ENCODE results near the gene CFAP299.

CFAP299 gene

DNA sequence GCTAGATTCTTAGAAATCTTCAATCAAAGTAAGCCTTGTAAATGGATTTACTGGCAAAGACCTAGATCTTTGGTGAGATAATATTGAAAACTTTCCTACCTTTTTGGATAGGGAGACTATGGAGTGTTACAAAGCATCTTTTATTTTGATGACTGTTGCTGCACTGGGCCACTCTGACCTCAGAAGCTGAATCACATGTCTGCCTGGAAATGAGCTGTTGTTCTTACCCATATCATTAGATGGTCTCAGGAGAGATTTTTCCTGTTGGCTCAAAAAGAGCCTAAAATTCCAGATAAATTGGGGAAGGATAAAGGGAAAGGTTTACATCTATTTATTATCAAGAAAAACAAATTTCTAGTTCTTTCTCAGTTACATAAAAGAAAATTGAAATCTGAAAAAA is 567.5 kb downstream of the CFAP299 start:
- DNase-seq = no peak
- H4K8ac ChIP-seq (ENCODE audit: low read depth, low read length) = no peak overlapping the region
- H3K14ac ChIP-seq (ENCODE audit: low read length) = no peak overlapping the region
- no peaks in the 10 kb centered on the region for H3K4me1 ChIP-seq (ENCODE audit: control insufficient read depth in 1 of 2, insufficient read depth in 2 of 2, low read length in 2 of 2)
- no peak overlapping the region for H4K12ac ChIP-seq (ENCODE audit: low read depth, low read length)
- H2BK120ac ChIP-seq (ENCODE audit: insufficient read depth, low read length, poor library complexity) = no peak overlapping the region
- H3K23ac ChIP-seq (ENCODE audit: low read length) = no peak overlapping the region
- H3K4ac ChIP-seq (ENCODE audit: low read depth, low read length) = no peak overlapping the region
- no peak overlapping the region for H2AK5ac ChIP-seq (ENCODE audit: low read length)
- H3K4me3 ChIP-seq (ENCODE audit: low read depth, low read length) = no peak overlapping the region
- no peaks in the 10 kb centered on the region for H3K79me2 ChIP-seq (ENCODE audit: control insufficient read depth, insufficient read depth, low read length, poor library complexity)
- no peak overlapping the region for H2BK12ac ChIP-seq (ENCODE audit: low read length)
- no peaks in the 10 kb centered on the region for H3K27me3 ChIP-seq (ENCODE audit: insufficient read depth, low read length)
- H3K36me3 ChIP-seq (ENCODE audit: control insufficient read depth in 1 of 2, insufficient read depth in 2 of 2, low read length in 2 of 2) = no peaks in the 10 kb centered on the region
- H3K18ac ChIP-seq (ENCODE audit: low read length) = no peak overlapping the region
- H3K4me2 ChIP-seq (ENCODE audit: low read length) = no peak overlapping the region
- H3K9me3 ChIP-seq (ENCODE audit: insufficient read depth, low read depth, low read length) = peaks cover 6% of the 10 kb centered on the region
- no peak overlapping the region for H4K91ac ChIP-seq (ENCODE audit: low read depth, low read length)
- no peak overlapping the region for H3K27ac ChIP-seq (ENCODE audit: low read depth, low read length)
- H3K9ac ChIP-seq (ENCODE audit: low read length) = no peak overlapping the region
- H3K79me1 ChIP-seq (ENCODE audit: low read length) = no peaks in the 10 kb centered on the region
- no peak overlapping the region for H2AFZ ChIP-seq (ENCODE audit: insufficient read depth, low read length, poor library complexity)
- H2BK5ac ChIP-seq (ENCODE audit: low read depth, low read length, poor library complexity) = no peak overlapping the region

DNA sequence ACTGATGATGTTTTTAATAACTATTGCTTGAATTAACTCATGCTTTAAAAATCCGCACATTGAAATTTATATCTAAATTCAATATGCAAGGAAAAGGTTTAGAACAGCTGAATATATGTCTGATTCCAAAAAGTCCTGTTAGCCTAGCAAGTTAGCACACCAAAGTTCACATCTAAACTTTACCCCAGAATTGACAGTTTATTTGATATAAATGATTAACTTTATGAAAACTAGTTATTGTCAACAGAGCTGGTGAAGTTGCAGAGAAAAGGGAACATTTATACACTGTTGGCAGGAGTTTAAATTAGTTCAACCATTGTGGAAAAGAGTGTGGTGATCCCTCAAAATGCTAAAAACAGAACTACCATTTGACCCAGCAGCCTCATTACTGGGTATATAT is 574.4 kb downstream of the CFAP299 start:
- no peak overlapping the region for H4K8ac ChIP-seq (ENCODE audit: low read depth, low read length)
- no peaks in the 10 kb centered on the region for H3K4me1 ChIP-seq (ENCODE audit: control insufficient read depth in 1 of 2, insufficient read depth in 2 of 2, low read length in 2 of 2)
- H2BK12ac ChIP-seq (ENCODE audit: low read length) = no peak overlapping the region
- H4K91ac ChIP-seq (ENCODE audit: low read depth, low read length) = no peak overlapping the region
- H3K4me2 ChIP-seq (ENCODE audit: low read length) = no peak overlapping the region
- H3K9ac ChIP-seq (ENCODE audit: low read length) = no peak overlapping the region
- no peaks in the 10 kb centered on the region for H3K36me3 ChIP-seq (ENCODE audit: control insufficient read depth in 1 of 2, insufficient read depth in 2 of 2, low read length in 2 of 2)
- no peak overlapping the region for H3K4ac ChIP-seq (ENCODE audit: low read depth, low read length)
- no peaks in the 10 kb centered on the region for H3K79me2 ChIP-seq (ENCODE audit: control insufficient read depth, insufficient read depth, low read length, poor library complexity)
- H2BK5ac ChIP-seq (ENCODE audit: low read depth, low read length, poor library complexity) = no peak overlapping the region
- H2AFZ ChIP-seq (ENCODE audit: insufficient read depth, low read length, poor library complexity) = no peak overlapping the region
- no peak for DNase-seq
- no peaks in the 10 kb centered on the region for H3K27me3 ChIP-seq (ENCODE audit: insufficient read depth, low read length)
- H3K18ac ChIP-seq (ENCODE audit: low read length) = no peak overlapping the region
- H3K4me3 ChIP-seq (ENCODE audit: low read depth, low read length) = no peak overlapping the region
- H4K12ac ChIP-seq (ENCODE audit: low read depth, low read length) = no peak overlapping the region
- H3K9me3 ChIP-seq (ENCODE audit: insufficient read depth, low read depth, low read length) = peaks cover 6% of the 10 kb centered on the region
- H2AK5ac ChIP-seq (ENCODE audit: low read length) = no peak overlapping the region
- no peak overlapping the region for H3K14ac ChIP-seq (ENCODE audit: low read length)
- H3K79me1 ChIP-seq (ENCODE audit: low read length) = no peaks in the 10 kb centered on the region
- no peak overlapping the region for H2BK120ac ChIP-seq (ENCODE audit: insufficient read depth, low read length, poor library complexity)
- no CpG with 5 or more reads among the region's 1 CpG for WGBS (ENCODE audit: extremely low coverage, insufficient coverage, insufficient read length)
- H3K23ac ChIP-seq (ENCODE audit: low read length) = no peak overlapping the region
- no peak overlapping the region for H3K27ac ChIP-seq (ENCODE audit: low read depth, low read length)

DNA sequence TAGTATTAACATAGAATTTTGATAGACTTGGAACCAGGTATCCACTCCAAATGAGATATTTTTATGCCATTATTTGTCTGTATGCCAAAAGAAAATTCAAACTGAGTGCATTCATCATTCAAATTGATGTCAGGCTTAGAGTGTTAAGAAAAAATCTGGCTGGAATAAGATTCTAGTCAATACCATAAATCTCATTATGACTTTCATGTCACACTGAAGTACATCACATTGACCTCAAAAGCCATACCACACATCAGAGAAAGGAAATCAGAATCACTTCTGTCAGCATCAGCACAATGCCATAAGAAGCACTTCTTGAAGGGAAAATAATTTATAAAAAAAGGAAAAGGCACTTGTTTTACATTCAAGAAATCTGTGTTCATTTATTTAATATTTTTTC is 575.9 kb downstream of the CFAP299 start:
- Histone ChIP-seq H3K4me1 (ENCODE audit: control insufficient read depth in 1 of 2, insufficient read depth in 2 of 2, low read length in 2 of 2) (no peaks in the 10 kb centered on the region), H3K4ac (ENCODE audit: low read depth, low read length) (no peak overlapping the region), H2BK5ac (ENCODE audit: low read depth, low read length, poor library complexity) (no peak overlapping the region), H3K4me3 (ENCODE audit: low read depth, low read length) (no peak overlapping the region), H3K14ac (ENCODE audit: low read length) (no peak overlapping the region), H3K79me1 (ENCODE audit: low read length) (no peaks in the 10 kb centered on the region), H3K27me3 (ENCODE audit: insufficient read depth, low read length) (no peaks in the 10 kb centered on the region), H3K79me2 (ENCODE audit: control insufficient read depth, insufficient read depth, low read length, poor library complexity) (no peaks in the 10 kb centered on the region), H2AFZ (ENCODE audit: insufficient read depth, low read length, poor library complexity) (no peak overlapping the region), H3K36me3 (ENCODE audit: control insufficient read depth in 1 of 2, insufficient read depth in 2 of 2, low read length in 2 of 2) (no peaks in the 10 kb centered on the region), H4K91ac (ENCODE audit: low read depth, low read length) (no peak overlapping the region), H3K4me2 (ENCODE audit: low read length) (no peak overlapping the region), H3K18ac (ENCODE audit: low read length) (no peak overlapping the region), H4K12ac (ENCODE audit: low read depth, low read length) (no peak overlapping the region), H2AK5ac (ENCODE audit: low read length) (no peak overlapping the region), H2BK12ac (ENCODE audit: low read length) (no peak overlapping the region), H3K23ac (ENCODE audit: low read length) (no peak overlapping the region), H4K8ac (ENCODE audit: low read depth, low read length) (no peak overlapping the region), H3K27ac (ENCODE audit: low read depth, low read length) (no peak overlapping the region), H2BK120ac (ENCODE audit: insufficient read depth, low read length, poor library complexity) (no peak overlapping the region), H3K9me3 (ENCODE audit: insufficient read depth, low read depth, low read length) (peaks cover 2% of the 10 kb centered on the region), H3K9ac (ENCODE audit: low read length) (no peak overlapping the region)
- no peak for DNase-seq

DNA sequence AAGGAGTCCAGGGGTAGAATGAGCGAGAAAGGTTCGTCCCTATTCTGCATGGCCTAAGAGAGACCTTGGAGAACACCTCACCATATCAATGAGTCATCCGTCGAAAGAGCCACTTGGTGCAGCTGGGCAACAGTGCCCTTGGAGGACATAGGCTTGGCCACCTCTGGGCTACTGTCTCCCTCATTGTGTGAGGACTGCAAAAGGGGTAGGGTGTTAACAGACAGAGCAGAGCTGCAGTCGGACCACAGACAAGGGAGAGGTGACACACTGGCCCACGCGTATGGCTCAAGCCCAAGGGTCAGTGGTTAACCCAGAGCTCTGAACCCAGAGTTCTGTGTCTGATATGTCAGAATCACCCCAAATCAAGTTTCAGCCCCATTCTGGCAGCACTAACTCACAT is 576.8 kb downstream of the CFAP299 start:
- Histone ChIP-seq H3K79me1 (ENCODE audit: low read length) (no peaks in the 10 kb centered on the region), H3K4me3 (ENCODE audit: low read depth, low read length) (no peak overlapping the region), H3K4me2 (ENCODE audit: low read length) (no peak overlapping the region), H2BK5ac (ENCODE audit: low read depth, low read length, poor library complexity) (no peak overlapping the region), H3K36me3 (ENCODE audit: control insufficient read depth in 1 of 2, insufficient read depth in 2 of 2, low read length in 2 of 2) (no peaks in the 10 kb centered on the region), H3K23ac (ENCODE audit: low read length) (no peak overlapping the region), H3K9ac (ENCODE audit: low read length) (no peak overlapping the region), H3K9me3 (ENCODE audit: insufficient read depth, low read depth, low read length) (no peaks in the 10 kb centered on the region), H3K27ac (ENCODE audit: low read depth, low read length) (no peak overlapping the region), H3K14ac (ENCODE audit: low read length) (no peak overlapping the region), H2BK12ac (ENCODE audit: low read length) (no peak overlapping the region), H4K91ac (ENCODE audit: low read depth, low read length) (no peak overlapping the region), H4K12ac (ENCODE audit: low read depth, low read length) (no peak overlapping the region), H3K18ac (ENCODE audit: low read length) (no peak overlapping the region), H2AK5ac (ENCODE audit: low read length) (no peak overlapping the region), H3K27me3 (ENCODE audit: insufficient read depth, low read length) (no peaks in the 10 kb centered on the region), H3K4me1 (ENCODE audit: control insufficient read depth in 1 of 2, insufficient read depth in 2 of 2, low read length in 2 of 2) (no peaks in the 10 kb centered on the region), H3K4ac (ENCODE audit: low read depth, low read length) (no peak overlapping the region), H3K79me2 (ENCODE audit: control insufficient read depth, insufficient read depth, low read length, poor library complexity) (no peaks in the 10 kb centered on the region), H2BK120ac (ENCODE audit: insufficient read depth, low read length, poor library complexity) (no peak overlapping the region), H4K8ac (ENCODE audit: low read depth, low read length) (no peak overlapping the region), H2AFZ (ENCODE audit: insufficient read depth, low read length, poor library complexity) (no peak overlapping the region)
- no CpG with 5 or more reads among the region's 7 CpGs for WGBS (ENCODE audit: extremely low coverage, insufficient coverage, insufficient read length)
- no peak for DNase-seq

DNA sequence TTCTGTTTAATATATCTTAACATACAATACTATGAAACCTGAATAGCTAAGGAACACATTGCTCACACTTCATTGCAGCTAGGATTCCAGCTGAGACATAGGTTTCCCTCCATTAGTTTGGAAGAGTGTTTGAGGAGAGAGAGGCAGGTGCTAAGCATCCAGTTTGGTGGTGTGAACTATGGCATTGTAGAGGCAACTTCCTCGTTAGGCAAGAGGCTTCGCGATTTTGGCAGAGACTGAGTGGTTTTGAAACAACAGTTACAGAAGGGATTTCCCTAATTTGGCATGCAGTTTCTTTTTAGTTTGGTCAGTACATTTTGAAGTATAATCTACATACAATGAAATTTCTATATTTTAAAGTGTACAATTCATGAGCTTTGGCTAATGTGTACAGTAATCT is 577.9 kb downstream of the CFAP299 start:
- Histone ChIP-seq H2AK5ac (ENCODE audit: low read length) (no peak overlapping the region), H3K36me3 (ENCODE audit: control insufficient read depth in 1 of 2, insufficient read depth in 2 of 2, low read length in 2 of 2) (no peaks in the 10 kb centered on the region), H2BK5ac (ENCODE audit: low read depth, low read length, poor library complexity) (no peak overlapping the region), H3K79me2 (ENCODE audit: control insufficient read depth, insufficient read depth, low read length, poor library complexity) (no peaks in the 10 kb centered on the region), H3K9me3 (ENCODE audit: insufficient read depth, low read depth, low read length) (no peaks in the 10 kb centered on the region), H4K12ac (ENCODE audit: low read depth, low read length) (no peak overlapping the region), H3K4ac (ENCODE audit: low read depth, low read length) (no peak overlapping the region), H3K4me2 (ENCODE audit: low read length) (no peak overlapping the region), H3K14ac (ENCODE audit: low read length) (no peak overlapping the region), H3K27ac (ENCODE audit: low read depth, low read length) (no peak overlapping the region), H3K23ac (ENCODE audit: low read length) (no peak overlapping the region), H2BK120ac (ENCODE audit: insufficient read depth, low read length, poor library complexity) (no peak overlapping the region), H3K79me1 (ENCODE audit: low read length) (no peaks in the 10 kb centered on the region), H3K4me1 (ENCODE audit: control insufficient read depth in 1 of 2, insufficient read depth in 2 of 2, low read length in 2 of 2) (no peaks in the 10 kb centered on the region), H4K8ac (ENCODE audit: low read depth, low read length) (no peak overlapping the region), H3K27me3 (ENCODE audit: insufficient read depth, low read length) (no peaks in the 10 kb centered on the region), H4K91ac (ENCODE audit: low read depth, low read length) (no peak overlapping the region), H2BK12ac (ENCODE audit: low read length) (no peak overlapping the region), H3K4me3 (ENCODE audit: low read depth, low read length) (no peak overlapping the region), H2AFZ (ENCODE audit: insufficient read depth, low read length, poor library complexity) (no peak overlapping the region), H3K9ac (ENCODE audit: low read length) (no peak overlapping the region), H3K18ac (ENCODE audit: low read length) (no peak overlapping the region)
- DNase-seq = no peak
- WGBS (ENCODE audit: extremely low coverage, insufficient coverage, insufficient read length) = no CpG with 5 or more reads among the region's 3 CpGs
